ENCODE results near the gene RPL11.
"Not testable (repeated sequence)": the region's sequence is repeated elsewhere in the genome, so short reads cannot be mapped to it uniquely, and the experiment has no call there.

The RPL11 gene

DNA sequence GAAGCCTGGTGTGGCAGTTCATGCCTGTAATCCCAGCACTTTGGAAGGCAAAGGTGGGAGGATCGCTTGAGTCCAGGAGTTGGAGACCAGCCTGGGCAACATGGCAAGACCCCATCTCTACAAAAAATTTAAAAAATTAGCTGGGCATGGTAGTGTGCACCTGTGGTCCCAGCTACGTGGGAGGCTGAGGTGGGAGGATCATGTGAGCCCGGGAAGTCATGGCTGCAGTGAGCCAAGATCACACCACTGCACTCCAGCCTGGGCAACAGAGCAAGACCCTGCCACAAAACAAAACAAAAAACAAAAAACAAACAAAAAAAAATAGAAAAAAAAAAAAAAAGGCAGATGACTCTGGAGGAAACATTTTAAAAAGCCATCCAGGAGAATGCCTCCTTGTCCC is 3.9 kb upstream of the RPL11 start:
- DNase-seq, result not testable (repeated sequence)

DNA sequence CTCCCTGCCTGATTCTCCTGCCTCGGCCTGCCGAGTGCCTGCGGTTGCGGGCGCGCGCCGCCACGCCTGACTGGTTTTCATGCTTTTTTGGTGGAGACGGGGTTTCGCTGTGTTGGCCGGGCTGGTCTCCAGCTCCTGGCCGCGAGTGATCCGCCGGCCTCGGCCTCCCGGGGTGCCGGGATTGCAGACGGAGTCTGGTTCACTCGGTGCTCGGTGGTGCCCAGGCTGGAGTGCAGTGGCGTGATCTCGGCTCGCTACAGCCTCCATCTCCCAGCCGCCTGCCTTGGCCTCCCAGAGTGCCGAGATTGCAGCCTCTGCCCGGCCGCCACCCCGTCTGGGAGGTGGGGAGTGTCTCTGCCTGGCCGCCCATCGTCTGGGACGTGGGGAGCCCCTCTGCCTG is 3.3 kb upstream of the RPL11 start:
- DNase-seq, result not testable (repeated sequence)

DNA sequence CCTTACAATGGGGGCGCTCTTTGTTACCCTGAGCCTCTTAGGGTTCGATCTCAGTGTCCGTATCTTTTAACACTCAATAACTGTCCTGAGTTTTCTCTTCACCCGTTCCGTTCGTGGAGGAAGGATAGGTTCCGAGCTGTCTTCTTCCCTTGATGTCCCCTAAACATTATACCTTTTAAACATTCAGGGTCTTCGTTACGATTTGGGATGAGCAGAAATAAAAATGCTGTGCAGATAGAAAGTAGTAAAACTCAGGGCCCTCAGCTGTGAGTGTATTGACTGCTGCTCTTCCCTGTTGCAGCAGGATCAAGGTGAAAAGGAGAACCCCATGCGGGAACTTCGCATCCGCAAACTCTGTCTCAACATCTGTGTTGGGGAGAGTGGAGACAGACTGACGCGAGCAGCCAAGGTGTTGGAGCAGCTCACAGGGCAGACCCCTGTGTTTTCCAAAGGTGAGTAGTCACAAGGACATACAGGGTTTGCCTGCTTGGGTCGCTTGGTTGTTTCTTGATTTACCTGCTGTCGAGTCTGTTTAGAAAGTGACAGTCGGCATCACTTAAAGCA is 784 bp downstream of the RPL11 start:
- DNase-seq, result no peak

DNA sequence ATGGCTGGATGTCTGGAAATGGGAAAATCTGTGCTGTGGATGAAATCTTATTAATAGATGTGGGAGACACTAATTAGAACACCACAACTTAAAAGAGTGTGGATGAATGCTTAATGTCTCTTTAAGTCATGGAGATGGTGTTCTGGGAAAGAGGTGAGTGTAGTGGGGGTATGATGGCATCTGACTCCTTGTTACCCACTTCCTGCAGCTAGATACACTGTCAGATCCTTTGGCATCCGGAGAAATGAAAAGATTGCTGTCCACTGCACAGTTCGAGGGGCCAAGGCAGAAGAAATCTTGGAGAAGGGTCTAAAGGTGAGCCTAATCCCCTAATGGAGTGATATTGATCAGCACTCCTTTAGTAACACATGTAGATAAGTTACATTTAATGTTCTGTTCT is 2.0 kb downstream of the RPL11 start:
- DNase-seq, result no peak

DNA sequence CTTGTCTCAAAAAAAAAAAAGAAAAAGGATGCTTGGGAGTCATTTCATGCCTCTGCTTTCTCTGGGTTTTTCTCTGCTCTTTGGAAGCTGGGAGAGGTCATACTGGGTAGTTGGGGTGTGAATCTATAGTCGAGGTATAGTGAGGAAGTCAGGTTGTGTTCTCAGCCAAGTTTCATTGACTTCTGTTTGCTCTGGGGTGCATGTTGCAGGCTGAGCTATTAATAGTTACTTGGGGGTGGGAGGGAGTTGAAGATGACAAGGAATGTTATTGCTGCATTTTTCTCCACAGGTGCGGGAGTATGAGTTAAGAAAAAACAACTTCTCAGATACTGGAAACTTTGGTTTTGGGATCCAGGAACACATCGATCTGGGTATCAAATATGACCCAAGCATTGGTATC is 2.8 kb downstream of the RPL11 start:
- DNase-seq, result no peak

DNA sequence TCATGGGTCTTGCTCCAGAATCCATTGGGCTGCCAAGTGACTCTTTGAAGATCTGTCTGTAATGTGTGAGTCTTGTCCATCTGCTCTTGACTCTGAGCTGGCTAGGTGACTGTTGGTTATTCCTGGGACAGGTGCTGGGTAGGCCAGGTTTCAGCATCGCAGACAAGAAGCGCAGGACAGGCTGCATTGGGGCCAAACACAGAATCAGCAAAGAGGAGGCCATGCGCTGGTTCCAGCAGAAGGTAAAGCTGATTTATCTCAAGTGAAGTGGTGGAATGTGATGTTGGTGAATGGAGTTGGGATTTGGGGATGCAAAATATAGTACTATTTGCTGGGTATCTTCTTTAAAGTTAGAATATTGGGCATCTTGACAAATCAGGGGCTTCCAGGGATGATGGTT is 4.1 kb downstream of the RPL11 start:
- no peak for DNase-seq

DNA sequence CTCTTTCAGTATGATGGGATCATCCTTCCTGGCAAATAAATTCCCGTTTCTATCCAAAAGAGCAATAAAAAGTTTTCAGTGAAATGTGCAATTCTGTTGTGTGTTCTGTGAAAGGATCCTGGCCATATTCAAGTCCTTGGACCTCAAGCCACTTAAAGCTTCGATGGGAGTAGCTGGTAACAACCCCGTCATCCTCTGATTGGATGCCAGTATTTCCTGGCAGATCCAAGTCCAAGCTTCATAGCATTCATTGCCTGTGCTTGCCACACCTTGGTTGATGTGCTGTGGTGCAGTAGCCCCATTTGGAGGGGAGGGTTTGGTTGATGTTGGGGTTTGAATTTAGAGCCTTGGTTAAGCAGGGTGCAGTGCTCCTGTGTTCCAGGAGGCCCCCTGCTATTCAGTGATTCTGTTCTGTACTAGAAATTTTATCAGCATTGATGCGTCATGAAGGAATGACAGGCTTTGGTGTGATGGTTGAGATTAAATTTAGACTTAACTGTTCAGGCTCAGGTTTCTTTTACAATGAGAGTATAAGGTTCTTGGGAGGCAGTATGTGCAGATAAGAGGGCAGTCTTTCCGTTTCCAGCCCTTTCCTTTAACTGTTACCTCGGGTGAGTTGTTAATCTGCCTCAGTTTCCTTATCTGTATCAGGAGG is 4.9 kb downstream of the RPL11 start:
- DNase-seq, result no peak

DNA sequence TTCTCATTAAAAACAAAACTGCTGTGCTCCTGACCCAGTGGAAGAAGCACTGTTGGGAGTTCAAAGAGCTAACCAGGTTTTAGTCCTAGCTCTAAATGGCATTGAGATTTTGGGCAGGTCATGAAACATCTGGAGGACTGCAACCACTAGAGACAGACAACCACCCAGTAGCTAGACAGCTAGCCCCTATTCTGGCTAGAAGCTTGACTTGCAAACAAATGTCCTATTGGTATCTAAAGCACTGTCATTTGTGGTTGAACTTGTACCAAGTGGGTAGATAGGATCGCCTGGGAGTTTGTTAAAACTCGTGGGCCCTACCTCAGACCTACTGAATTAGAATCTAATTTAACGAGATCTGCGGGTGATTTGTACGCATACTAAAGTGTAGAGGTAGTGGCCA is 6.9 kb downstream of the RPL11 start:
- DNase-seq, result no peak

DNA sequence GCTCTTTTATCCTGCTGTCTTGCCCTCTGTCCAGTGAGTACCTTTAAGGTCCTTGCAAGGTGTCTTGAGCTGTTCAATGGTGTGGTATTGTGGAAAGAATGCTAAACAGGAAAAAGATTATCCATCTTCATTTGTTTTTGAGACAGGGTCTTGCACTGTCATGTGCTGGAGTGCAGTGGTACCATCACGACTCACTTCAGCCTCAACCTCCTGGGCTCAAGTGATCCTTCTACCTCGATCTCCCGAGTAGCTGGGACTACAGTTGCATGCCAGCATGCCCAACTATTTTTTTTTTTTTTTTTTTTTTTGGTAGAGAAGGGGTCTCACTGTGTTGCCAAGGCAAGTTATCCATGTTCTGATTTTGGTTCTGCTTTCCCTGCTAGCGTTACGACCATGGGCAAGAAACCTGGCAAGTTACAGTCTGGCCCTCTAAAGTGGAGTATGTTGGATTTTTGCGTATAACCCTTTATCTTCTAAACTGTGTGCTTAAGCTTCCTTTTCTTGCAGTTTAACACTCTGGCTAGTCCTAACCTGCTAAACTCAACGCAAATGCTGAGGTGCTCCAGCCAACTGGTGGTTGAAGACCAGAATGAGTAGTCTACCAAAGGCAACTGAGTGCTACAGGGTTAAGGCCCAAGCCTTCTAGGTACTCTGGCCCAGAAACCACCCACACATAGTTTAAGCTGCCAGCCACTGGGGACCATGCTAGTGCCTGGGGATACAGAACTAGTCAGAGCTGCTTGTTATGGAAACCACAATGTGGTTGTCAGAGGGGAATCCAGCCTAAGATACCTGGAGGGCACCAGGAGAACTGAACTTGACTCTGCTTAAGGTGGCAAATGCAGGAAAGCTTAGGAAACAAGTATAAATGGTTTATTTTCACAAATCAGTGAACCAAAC is 7.9 kb downstream of the RPL11 start:
- no peak for DNase-seq

DNA sequence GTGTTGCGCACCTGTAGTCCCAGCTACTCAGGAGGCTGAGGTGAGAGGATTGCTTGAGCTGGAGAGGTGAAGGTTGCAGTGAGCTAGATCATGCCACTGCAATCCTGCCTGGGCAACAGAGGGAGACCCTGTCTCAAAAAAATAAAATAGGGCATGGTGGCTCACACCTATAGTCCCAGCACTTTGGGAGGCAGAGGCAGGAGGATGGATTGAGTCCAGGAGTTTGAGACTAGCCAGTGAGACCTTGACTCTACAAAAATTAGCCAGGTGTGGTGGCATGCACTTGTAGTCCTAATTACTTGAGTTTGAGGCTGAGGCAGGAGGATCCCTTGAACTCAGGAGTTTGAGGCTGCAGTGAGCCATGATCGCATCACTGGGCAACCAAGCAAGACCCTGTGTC is 9.7 kb downstream of the RPL11 start:
- no peak for DNase-seq

DNA sequence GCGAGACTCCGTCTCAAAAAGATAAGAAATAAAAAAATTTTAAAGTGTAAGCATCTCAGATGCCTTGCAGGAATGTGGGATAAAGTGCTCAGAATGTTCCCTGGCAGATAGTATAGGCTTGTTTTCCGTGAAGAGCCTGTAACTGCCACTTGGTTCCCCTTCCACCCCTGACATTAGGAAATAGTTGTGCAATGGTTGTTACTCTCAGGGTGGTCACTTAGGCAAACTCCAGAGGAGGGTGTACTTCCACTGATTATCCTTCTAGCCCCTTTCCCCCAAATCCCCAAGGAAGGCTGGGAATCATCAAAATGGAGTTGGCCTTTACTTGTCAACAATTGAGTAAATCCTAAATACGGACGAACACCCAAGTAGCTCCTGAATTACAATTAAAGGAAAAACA is 10.4 kb downstream of the RPL11 start:
- no peak for DNase-seq

DNA sequence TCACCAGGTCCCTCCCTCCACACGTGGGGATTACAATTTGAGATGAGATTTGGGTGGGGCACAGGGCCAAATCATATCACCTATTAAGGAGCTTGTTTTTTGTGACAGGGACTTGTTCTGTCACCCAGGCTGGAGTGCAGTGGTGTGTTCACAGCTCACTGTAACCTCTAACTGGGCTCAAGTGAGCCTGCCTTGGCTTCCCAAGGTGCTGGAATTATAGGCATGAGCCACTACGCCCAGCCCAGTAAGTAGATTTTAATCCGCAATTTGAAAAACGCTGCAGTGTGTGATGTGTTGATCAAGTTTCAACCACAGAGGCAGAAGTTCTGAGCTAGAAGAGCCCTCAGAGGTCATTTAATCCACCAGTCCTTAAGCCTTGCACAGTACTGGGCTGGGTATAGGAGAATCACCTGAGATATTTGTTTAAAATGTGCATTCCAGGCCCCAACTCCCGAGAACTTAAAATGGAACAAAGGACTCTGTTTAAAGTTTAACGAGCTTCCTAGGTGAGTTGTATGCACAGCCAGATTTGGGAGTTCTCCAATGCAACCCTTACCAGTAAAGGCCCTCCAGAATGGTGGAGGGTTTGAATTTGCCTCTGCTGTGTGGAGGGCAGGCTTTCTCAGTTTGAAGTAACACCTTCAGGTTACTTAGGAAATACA is 13.4 kb downstream of the RPL11 start:
- DNase-seq, result no peak

DNA sequence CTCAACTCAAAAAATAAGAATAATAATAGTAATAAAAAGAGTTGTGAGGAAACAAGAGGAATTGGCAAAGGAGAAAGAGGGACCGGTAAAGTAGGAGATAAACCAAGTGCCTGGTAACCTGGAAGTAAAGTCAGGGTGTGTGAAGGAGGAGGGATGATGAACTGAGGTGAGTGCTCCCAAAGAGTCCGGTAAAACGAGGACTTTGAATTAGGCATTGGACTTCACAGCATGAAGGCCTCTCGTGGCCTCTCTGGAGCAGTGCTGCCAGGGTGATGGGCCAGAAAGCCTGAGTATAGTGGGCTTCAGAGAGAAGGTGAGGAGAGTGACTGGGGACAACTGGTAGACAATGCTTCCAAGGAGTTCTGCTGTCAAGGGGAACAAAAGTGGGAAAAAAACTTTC is 17.6 kb downstream of the RPL11 start:
- no peak for DNase-seq

DNA sequence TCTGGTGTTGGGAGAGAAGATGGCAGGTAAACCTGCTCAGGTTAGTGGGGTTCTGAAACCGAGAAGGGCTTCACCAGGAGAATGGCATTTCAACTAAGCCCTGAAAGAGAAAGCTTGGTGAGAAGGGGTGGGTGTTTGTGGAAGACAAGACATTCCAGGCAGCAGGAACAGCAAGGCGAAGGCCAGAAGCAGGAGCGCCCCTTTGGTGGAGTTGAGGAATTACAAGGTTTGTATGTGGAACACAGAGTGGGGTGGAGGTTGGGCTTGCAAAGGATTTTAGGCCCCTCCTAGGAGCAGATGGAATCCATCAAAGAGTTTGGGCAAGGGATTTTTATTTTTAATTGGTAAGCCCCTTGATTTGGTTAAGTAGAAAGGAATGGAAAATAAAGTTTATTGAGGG is 26.9 kb downstream of the RPL11 start:
- DNase-seq, result no peak

DNA sequence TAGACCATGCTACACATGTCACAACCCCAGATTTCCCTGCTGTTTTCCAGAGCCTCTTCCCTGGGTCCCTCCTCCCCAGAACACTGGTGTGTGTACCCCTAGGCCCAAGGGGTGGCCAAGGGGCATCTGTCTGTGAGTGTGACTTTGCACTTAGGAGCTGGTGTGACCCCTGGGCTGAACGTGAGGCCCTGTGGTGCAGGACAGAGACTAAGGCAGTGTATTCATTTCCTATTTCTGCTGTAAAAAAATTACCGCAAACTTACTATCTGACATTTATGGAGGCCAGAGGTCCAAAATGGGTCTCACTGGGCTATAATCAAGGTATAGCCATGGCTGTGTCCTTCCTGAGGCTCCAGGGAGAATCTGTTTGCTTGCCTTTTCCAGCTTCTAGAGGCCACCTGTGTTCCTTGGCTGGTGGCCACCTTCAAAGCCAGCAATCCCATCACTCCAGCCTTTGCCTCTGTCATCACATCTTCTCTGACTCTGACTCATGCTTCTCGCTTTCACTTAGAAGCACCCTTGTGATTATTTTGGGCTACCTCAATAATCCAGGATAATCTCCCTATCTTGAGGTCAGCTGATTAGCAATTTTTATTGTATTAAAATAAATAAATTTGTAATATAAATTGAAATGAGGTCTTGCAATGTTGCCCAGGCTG is 27.7 kb downstream of the RPL11 start:
- DNase-seq, result no peak

DNA sequence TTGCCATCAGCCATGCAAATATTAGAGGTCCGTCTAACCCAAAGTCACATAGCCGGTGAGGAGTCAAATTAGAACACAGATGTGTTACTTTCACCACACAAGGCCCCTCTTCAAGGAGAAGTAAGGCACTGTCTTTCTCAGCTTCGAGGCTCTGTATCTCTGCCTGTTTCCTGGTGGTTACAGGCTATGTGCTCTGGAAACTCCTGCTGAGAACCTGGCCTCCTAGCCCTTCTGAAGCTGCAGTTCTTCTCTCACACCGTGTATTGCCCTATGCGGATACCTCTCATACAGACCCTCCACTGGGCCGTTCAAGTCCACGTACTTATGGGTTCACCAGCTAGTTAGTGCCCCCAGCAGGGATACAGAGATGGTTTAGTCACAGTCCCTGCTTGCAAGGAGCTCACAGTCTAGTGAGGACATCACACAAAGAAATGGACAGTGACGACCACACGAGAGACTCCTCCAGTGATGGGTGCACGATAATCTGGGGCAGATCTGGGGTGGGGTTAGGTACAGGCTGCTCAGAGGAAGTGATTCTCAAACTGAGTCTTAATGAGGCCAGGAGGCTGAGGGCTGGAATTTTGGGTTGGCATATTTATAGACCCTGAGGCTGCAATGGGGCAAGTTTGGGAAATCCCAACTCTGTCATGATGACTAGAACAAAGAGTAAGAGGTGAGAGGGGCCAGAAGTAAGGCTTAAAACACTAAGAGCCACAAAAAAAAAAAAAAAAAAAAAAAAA is 28.8 kb downstream of the RPL11 start:
- no peak for DNase-seq

DNA sequence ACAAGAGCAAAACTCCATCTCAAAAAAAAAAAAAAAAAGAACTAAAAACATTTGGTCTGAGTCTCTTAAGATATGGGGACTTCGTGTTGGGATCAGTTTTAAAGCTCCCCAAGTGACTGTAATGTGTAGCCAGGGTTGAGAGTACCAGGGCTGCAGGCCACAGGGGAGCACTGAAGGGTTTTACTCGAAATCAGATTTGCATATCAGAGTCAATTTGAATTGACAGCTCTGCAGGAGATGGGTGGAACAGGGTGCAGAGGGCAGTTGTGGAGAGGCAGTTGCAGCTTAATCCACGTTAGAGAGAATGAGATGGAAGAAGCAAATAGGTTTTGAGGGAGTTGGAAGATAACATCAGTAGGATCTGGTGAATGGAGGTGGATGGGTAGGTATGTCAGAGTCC is 31.0 kb downstream of the RPL11 start:
- DNase-seq, result no peak

DNA sequence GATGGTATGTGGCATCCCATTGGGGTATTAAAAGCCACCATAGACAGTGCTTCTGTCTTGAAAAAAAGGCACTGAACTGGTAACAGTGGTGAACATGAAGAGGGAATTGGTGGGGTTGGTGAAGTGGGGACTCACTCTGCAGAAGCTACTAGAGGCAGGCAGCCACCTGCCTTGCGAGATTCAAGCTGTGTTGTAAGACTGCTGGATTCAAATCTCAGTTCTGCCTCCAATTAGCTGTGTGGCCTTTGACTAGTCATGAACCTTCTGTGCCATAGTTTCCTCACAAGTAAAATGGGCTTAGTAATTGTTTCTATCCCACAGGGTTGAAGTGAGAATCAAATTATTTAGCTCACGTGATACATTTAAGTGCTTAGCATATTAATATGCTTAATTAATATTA is 35.1 kb downstream of the RPL11 start:
- no peak for DNase-seq

DNA sequence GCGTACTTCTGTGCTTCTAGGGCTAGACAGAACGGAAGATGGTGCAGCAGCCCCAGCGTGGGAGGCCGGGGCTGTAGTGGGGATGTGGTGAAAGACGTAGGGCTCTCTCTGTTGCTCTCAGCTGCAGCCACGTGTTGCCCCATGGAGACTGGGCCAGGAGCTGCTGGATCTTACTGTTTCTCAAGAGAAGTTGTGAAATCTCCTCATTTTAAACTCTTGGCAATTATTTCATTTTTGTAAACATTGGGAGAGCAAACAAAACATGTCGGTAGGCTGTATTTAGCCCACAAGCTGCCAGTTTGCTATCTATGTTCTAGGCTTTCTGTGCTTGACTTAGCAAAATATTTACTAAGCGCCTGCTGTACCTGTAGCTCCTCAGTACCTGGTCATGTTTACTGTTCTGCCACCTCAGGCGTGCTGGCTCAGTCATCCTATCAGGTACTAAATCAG is 35.8 kb downstream of the RPL11 start:
- DNase-seq, result no peak

DNA sequence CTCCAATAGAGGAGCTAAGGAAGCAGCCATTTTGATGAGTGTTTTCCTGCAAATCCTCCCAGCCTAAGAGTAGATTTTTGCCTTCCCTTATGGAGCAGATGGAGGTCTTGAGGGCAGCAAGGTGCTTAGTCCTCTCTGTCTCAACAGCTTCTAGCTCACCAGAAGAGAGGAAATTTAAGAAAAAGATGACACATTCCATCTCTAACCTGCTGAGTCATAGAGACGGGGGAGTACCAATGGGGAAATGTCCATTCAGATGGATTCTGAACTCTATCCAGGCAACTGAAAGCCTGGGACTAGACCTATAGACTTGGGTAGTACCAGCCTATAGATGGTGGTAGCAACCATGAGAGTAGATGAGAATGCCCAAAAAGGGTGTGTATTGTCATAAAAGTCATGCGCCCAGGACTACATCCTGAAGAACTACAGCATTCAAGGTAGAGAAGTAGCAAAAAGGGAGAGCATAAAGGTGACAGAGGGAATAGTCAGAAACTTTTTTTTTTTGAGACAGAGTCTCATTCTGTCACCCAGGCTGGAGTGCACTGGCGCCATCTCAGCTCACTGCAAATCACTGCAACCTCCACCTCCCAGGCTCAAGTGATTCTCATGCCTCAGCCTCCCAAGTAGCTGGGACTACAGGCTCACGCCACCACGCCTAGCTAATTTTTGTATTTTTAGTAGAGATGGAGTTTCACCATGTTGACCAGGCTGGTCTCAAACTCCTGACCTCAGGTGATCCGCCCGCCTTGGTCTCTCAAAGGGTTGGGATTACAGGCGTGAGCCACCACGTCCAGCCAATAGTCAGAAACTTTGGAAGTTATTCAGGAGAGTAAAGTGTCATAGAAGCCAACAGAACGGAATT is 41.0 kb downstream of the RPL11 start:
- no peak for DNase-seq

DNA sequence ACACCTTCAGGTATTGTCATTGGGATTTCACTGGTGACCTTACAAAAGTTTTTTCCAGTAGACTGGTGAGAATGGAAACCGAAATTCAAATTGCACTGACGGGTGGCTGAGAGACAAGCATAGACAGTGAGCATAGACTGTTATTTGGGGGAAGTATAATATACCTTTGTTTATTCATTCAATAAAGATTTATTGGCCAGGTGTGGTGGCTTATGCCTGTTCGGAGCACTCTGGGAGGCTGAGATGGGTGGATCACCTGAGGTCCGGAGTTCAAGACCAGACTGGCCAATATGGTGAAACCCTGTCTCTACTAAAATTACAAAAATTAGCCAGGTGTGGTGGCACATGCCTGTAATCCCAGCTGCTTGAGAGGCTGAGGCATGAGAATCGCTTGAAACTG is 41.7 kb downstream of the RPL11 start:
- DNase-seq, result not testable (repeated sequence)

Data from amniotic stem cell (primary cell).